ENCODE measurements around the gene NEK8. TPM values are rescaled to one million over a fixed set of nuclear protein-coding genes. Genes with fewer than 3 reads are reported as not detected.
"Not testable (repeated sequence)": the region's sequence is repeated elsewhere in the genome, so short reads cannot be mapped to it uniquely, and the experiment has no call there.

The NEK8 gene
- total RNA-seq, 1 experiment from 2014 or later, result 13.8 TPM

DNA sequence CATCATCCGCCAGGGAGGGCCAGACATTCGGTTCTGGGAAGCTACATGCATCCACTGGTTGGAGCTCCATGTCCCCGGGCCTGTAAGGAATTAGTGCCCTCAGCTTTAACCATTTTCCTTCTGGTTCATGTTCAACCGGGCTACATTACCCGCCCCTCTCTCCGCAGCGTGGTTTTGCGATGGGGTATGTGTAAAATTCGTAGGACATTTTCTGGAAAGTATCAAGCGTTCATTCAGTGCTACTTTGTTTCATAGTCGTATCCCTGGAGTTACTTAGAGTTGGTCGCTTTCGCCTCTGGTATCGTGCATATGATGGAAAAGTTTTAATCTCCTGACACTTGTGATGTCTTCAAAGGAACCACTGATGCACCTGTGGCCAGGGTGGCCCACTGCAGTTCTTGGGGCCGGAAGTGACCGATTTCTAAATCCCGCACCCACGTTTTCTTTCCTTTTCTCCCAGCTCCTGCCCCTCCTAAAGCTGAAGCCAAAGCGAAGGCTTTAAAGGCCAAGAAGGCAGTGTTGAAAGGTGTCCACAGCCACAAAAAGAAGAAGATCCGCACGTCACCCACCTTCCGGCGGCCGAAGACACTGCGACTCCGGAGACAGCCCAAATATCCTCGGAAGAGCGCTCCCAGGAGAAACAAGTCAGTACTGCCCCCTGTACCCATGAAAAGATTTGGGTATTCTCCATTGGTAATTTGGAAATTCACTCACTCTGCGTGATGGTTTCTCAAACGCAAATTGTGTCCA is 8.2 kb upstream of the NEK8 start:
- H4K20me1 ChIP-seq (ENCODE audit: insufficient read depth, low read depth, low read length), result peaks cover 28% of the 10 kb centered on the region; the same call in 1 of the 2 replicates
- H3K4me1 ChIP-seq (ENCODE audit: low read length), result peaks cover 46% of the 10 kb centered on the region
- H3K4me2 ChIP-seq (ENCODE audit: low read depth, low read length, poor library complexity, severe bottlenecking), result peak overlapping the region; percentile 98
- DNase-seq, result peak; percentile 68
- H3K36me3 ChIP-seq (ENCODE audit: insufficient read depth, low read length), result peaks cover 36% of the 10 kb centered on the region
- no peak overlapping the region for H2AFZ ChIP-seq (ENCODE audit: low read length)
- H3K9me3 ChIP-seq (ENCODE audit: low read length), result no peaks in the 10 kb centered on the region
- H3K9me2 ChIP-seq (replicated peaks; ENCODE audit: insufficient read depth, low read length), result no peaks in the 10 kb centered on the region
- H3K4me3 ChIP-seq (ENCODE audit: low read length), result peak overlapping the region; percentile 95
- peak overlapping the region; percentile 96 for H3K9ac ChIP-seq (ENCODE audit: low read length)
- H3K79me2 ChIP-seq (ENCODE audit: low read length), result peaks cover 28% of the 10 kb centered on the region
- H3K27me3 ChIP-seq (ENCODE audit: low read length), result no peaks in the 10 kb centered on the region
- H3K27ac ChIP-seq (ENCODE audit: low read length), result peak overlapping the region; percentile 92

- DNase-seq; H3K27me3 ChIP-seq (ENCODE audit: low read length); H2AFZ ChIP-seq (ENCODE audit: low read length); H3K9me3 ChIP-seq (ENCODE audit: low read length); H3K9me2 ChIP-seq (replicated peaks; ENCODE audit: insufficient read depth, low read length): not testable (repeated sequence)
- peaks cover 28% of the 10 kb centered on the region for H3K79me2 ChIP-seq (ENCODE audit: low read length)
- H3K4me3 ChIP-seq (ENCODE audit: low read length), result peak overlapping the region; percentile 95
- H3K4me2 ChIP-seq (ENCODE audit: low read depth, low read length, poor library complexity, severe bottlenecking), result peak overlapping the region; percentile 98
- peaks cover 36% of the 10 kb centered on the region for H3K36me3 ChIP-seq (ENCODE audit: insufficient read depth, low read length)
- peaks cover 52% of the 10 kb centered on the region for H3K4me1 ChIP-seq (ENCODE audit: low read length)
- peak overlapping the region; percentile 92 for H3K27ac ChIP-seq (ENCODE audit: low read length)
- peak overlapping the region; percentile 96 for H3K9ac ChIP-seq (ENCODE audit: low read length)
- H4K20me1 ChIP-seq (ENCODE audit: insufficient read depth, low read depth, low read length), result peaks cover 28% of the 10 kb centered on the region; the same call in 1 of the 2 replicates
Measured at GRCh38 chr17:28720997-28721329, 7.6 kb upstream of the NEK8 start.

GRCh38 chr17:28722417-28723158 is 6.0 kb upstream of the NEK8 start:
- Histone ChIP-seq H3K36me3 (ENCODE audit: insufficient read depth, low read length) (peaks cover 36% of the 10 kb centered on the region), H3K9me2 (replicated peaks; ENCODE audit: insufficient read depth, low read length) (no peaks in the 10 kb centered on the region), H3K4me2 (ENCODE audit: low read depth, low read length, poor library complexity, severe bottlenecking) (peak overlapping the region; percentile 98), H4K20me1 (ENCODE audit: insufficient read depth, low read depth, low read length) (peaks cover 28% of the 10 kb centered on the region; the same call in 1 of the 2 replicates), H2AFZ (ENCODE audit: low read length) (no peak overlapping the region), H3K4me1 (ENCODE audit: low read length) (peaks cover 58% of the 10 kb centered on the region), H3K9ac (ENCODE audit: low read length) (peak overlapping the region; percentile 96), H3K27ac (ENCODE audit: low read length) (peak overlapping the region; percentile 92), H3K79me2 (ENCODE audit: low read length) (peaks cover 28% of the 10 kb centered on the region), H3K27me3 (ENCODE audit: low read length) (no peaks in the 10 kb centered on the region), H3K9me3 (ENCODE audit: low read length) (no peaks in the 10 kb centered on the region), H3K4me3 (ENCODE audit: low read length) (peak overlapping the region; percentile 95)
- DNase-seq, result no peak

GRCh38 chr17:28723159-28723835 is 5.3 kb upstream of the NEK8 start:
- peaks cover 28% of the 10 kb centered on the region; the same call in 1 of the 2 replicates for H4K20me1 ChIP-seq (ENCODE audit: insufficient read depth, low read depth, low read length)
- H3K27ac ChIP-seq (ENCODE audit: low read length), result peak overlapping the region; percentile 92
- H3K9me2 ChIP-seq (replicated peaks; ENCODE audit: insufficient read depth, low read length), result no peaks in the 10 kb centered on the region
- no peaks in the 10 kb centered on the region for H3K9me3 ChIP-seq (ENCODE audit: low read length)
- H3K27me3 ChIP-seq (ENCODE audit: low read length), result no peaks in the 10 kb centered on the region
- H2AFZ ChIP-seq (ENCODE audit: low read length), result no peak overlapping the region
- DNase-seq, result peak; percentile 51
- H3K9ac ChIP-seq (ENCODE audit: low read length), result peak overlapping the region; percentile 96
- peaks cover 65% of the 10 kb centered on the region for H3K4me1 ChIP-seq (ENCODE audit: low read length)
- H3K79me2 ChIP-seq (ENCODE audit: low read length), result peaks cover 28% of the 10 kb centered on the region
- H3K4me3 ChIP-seq (ENCODE audit: low read length), result peak overlapping the region; percentile 95
- peaks cover 36% of the 10 kb centered on the region for H3K36me3 ChIP-seq (ENCODE audit: insufficient read depth, low read length)
- peak overlapping the region; percentile 98 for H3K4me2 ChIP-seq (ENCODE audit: low read depth, low read length, poor library complexity, severe bottlenecking)

- DNase-seq; H3K27me3 ChIP-seq (ENCODE audit: low read length); H2AFZ ChIP-seq (ENCODE audit: low read length); H3K9me3 ChIP-seq (ENCODE audit: low read length); H3K9me2 ChIP-seq (replicated peaks; ENCODE audit: insufficient read depth, low read length): not testable (repeated sequence)
- peak overlapping the region; percentile 77; the same call in 1 of the 2 replicates for H3K9ac ChIP-seq (ENCODE audit: low read length)
- peaks cover 28% of the 10 kb centered on the region; the same call in 1 of the 2 replicates for H4K20me1 ChIP-seq (ENCODE audit: insufficient read depth, low read depth, low read length)
- peaks cover 67% of the 10 kb centered on the region for H3K4me1 ChIP-seq (ENCODE audit: low read length)
- peak overlapping the region; percentile 92 for H3K27ac ChIP-seq (ENCODE audit: low read length)
- H3K79me2 ChIP-seq (ENCODE audit: low read length), result peaks cover 28% of the 10 kb centered on the region
- H3K36me3 ChIP-seq (ENCODE audit: insufficient read depth, low read length), result peaks cover 36% of the 10 kb centered on the region
- peak overlapping the region; percentile 98 for H3K4me2 ChIP-seq (ENCODE audit: low read depth, low read length, poor library complexity, severe bottlenecking)
- H3K4me3 ChIP-seq (ENCODE audit: low read length), result peak overlapping the region; percentile 95; the same call in 1 of the 2 replicates
Measured at GRCh38 chr17:28723836-28724499, 4.6 kb upstream of the NEK8 start.

GRCh38 chr17:28724500-28725165 is 4.0 kb upstream of the NEK8 start:
- H4K20me1 ChIP-seq (ENCODE audit: insufficient read depth, low read depth, low read length), result peaks cover 28% of the 10 kb centered on the region; the same call in 1 of the 2 replicates

DNA sequence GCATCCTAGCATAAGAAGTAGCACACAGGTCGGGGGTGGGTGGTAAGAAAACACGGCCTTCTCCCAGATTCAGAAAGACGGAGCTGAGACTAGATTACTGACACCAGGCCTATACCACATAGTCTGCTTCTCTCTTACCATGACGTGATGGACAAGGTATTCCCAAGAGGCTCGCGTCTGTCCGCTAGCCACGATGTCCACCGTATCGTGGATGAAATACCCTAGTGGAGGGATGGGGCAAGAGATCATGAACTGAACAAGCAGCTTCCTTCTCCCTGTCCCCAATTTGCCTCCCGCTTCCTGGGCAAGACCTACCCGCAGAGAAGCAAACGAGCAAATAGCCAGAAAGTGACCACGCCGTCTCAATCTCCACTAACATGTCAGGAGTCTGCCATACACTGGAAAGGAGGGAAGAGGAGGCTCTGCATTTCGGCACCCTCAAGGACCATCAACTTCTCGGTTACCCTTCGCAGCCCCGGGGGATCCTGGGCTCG is 3.4 kb upstream of the NEK8 start:
- Histone ChIP-seq H3K36me3 (ENCODE audit: insufficient read depth, low read length) (peaks cover 35% of the 10 kb centered on the region), H3K9me2 (replicated peaks; ENCODE audit: insufficient read depth, low read length) (no peaks in the 10 kb centered on the region), H3K79me2 (ENCODE audit: low read length) (peaks cover 24% of the 10 kb centered on the region), H3K27me3 (ENCODE audit: low read length) (no peaks in the 10 kb centered on the region), H3K9me3 (ENCODE audit: low read length) (no peaks in the 10 kb centered on the region), H2AFZ (ENCODE audit: low read length) (no peak overlapping the region), H3K9ac (ENCODE audit: low read length) (peak overlapping the region; percentile 77), H3K4me2 (ENCODE audit: low read depth, low read length, poor library complexity, severe bottlenecking) (peak overlapping the region; percentile 70), H3K27ac (ENCODE audit: low read length) (peak overlapping the region; percentile 73), H3K4me3 (ENCODE audit: low read length) (peak overlapping the region; percentile 65), H4K20me1 (ENCODE audit: insufficient read depth, low read depth, low read length) (peaks cover 28% of the 10 kb centered on the region; the same call in 1 of the 2 replicates), H3K4me1 (ENCODE audit: low read length) (peaks cover 66% of the 10 kb centered on the region)
- peak; percentile 88 for DNase-seq

More at GRCh38 chr17:28724500-28725165, 4.0 kb upstream of the NEK8 start:
- Histone ChIP-seq H2AFZ (ENCODE audit: low read length) (no peak overlapping the region), H3K9me3 (ENCODE audit: low read length) (no peaks in the 10 kb centered on the region), H3K9ac (ENCODE audit: low read length) (peak overlapping the region; percentile 77), H3K4me3 (ENCODE audit: low read length) (peak overlapping the region; percentile 65), H3K9me2 (replicated peaks; ENCODE audit: insufficient read depth, low read length) (no peaks in the 10 kb centered on the region), H3K4me1 (ENCODE audit: low read length) (peaks cover 66% of the 10 kb centered on the region), H3K36me3 (ENCODE audit: insufficient read depth, low read length) (peaks cover 36% of the 10 kb centered on the region), H3K79me2 (ENCODE audit: low read length) (peaks cover 28% of the 10 kb centered on the region), H3K27me3 (ENCODE audit: low read length) (no peaks in the 10 kb centered on the region), H3K4me2 (ENCODE audit: low read depth, low read length, poor library complexity, severe bottlenecking) (peak overlapping the region; percentile 70), H3K27ac (ENCODE audit: low read length) (peak overlapping the region; percentile 73)
- peak; percentile 72 for DNase-seq

All from Karpas-422 (cell line).